ENCODE results near the gene ALDH6A1.

ALDH6A1 gene

GRCh38 chr14:74049876-74050495 lies 34.3 kb downstream of the ALDH6A1 start:
- DNase-seq: no peak

GRCh38 chr14:74048281-74048680 lies 36.0 kb downstream of the ALDH6A1 start:
- peak; percentile 12 for DNase-seq

- no peak for DNase-seq
Measured at GRCh38 chr14:74045522-74045921, 38.7 kb downstream of the ALDH6A1 start.

GRCh38 chr14:74042296-74042695 lies 42.0 kb downstream of the ALDH6A1 start:
- DNase-seq: no peak

GRCh38 chr14:74038020-74038859 lies 46.0 kb downstream of the ALDH6A1 start:
- peak; percentile 57 for DNase-seq

- DNase-seq: peak; percentile 23
Measured at GRCh38 chr14:74035556-74035955, 48.7 kb downstream of the ALDH6A1 start.

GRCh38 chr14:74034572-74034971 lies 49.7 kb downstream of the ALDH6A1 start:
- no peak for DNase-seq

- DNase-seq: no peak
Measured at GRCh38 chr14:74029136-74029535, 55.1 kb downstream of the ALDH6A1 start.

GRCh38 chr14:74022346-74022745 lies 61.9 kb downstream of the ALDH6A1 start:
- no peak for DNase-seq

GRCh38 chr14:74019408-74020137 lies 64.7 kb downstream of the ALDH6A1 start:
- DNase-seq: peak; percentile 70

GRCh38 chr14:74018586-74019407 lies 65.5 kb downstream of the ALDH6A1 start, which contains the start of the genes BBOF1 and ENTPD5:
BBOF1 (plus strand) TSS chr14:74019349; CDS start chr14:74019479, 130 bp downstream.
ENTPD5 (minus strand) TSS chr14:74019288; CDS start chr14:73988102, 31,186 bp downstream.
- peak; percentile 88 for DNase-seq

- DNase-seq: peak; percentile 54
Measured at GRCh38 chr14:74018174-74018585, 66.1 kb downstream of the ALDH6A1 start.

- DNase-seq: no peak
Measured at GRCh38 chr14:74015963-74016362, 68.3 kb downstream of the ALDH6A1 start.

GRCh38 chr14:74015176-74015575 lies 69.1 kb downstream of the ALDH6A1 start:
- no peak for DNase-seq

GRCh38 chr14:74014299-74014698 lies 70.0 kb downstream of the ALDH6A1 start:
- no peak for DNase-seq

GRCh38 chr14:74008843-74009499 lies 75.3 kb downstream of the ALDH6A1 start:
- no peak for DNase-seq

All from fibroblast of skin of back (primary cell).